ENCODE measurements around the gene SPN. TPM values are rescaled to one million over a fixed set of nuclear protein-coding genes. Genes with fewer than 3 reads are reported as not detected.

SPN gene
- total and polyA plus RNA-seq, 2 experiments from 2014 or later, result 0.03 to 0.05 TPM

GRCh38 chr16:29698042-29698441 is 35.0 kb downstream of the SPN start:
- no peak for DNase-seq (ENCODE audit: low spot score)
- no peaks in the 10 kb centered on the region for H3K9me2 ChIP-seq (replicated peaks; ENCODE audit: insufficient read depth)
- H3K9me3 ChIP-seq (ENCODE audit: low read depth), result no peaks in the 10 kb centered on the region
- TF ChIP-seq EZH2phosphoT487 (IDR thresholded peaks at IDR 0.05; ENCODE audit: low read depth, severe bottlenecking, unreplicated experiment) (no peak), EZH2 (IDR thresholded peaks at IDR 0.05; ENCODE audit: borderline replicate concordance) (no peak)
- H2AFZ ChIP-seq, result no peak overlapping the region
- H3K4me2 ChIP-seq, result no peak overlapping the region
- H3K27me3 ChIP-seq, result no peaks in the 10 kb centered on the region
- H3K4me3 ChIP-seq, result no peak overlapping the region
- peaks cover 14% of the 10 kb centered on the region for H4K20me1 ChIP-seq (ENCODE audit: insufficient read depth, poor library complexity, severe bottlenecking)
- no peaks in the 10 kb centered on the region for H3K36me3 ChIP-seq (replicated peaks; ENCODE audit: insufficient read depth, low read depth)
- no peaks in the 10 kb centered on the region for H3K4me1 ChIP-seq (ENCODE audit: insufficient read depth)
- 98% methylated on average over 2 of the region's 2 CpGs for WGBS (ENCODE audit: low lambda C conversion rate, missing lambda C conversion rate)
- no peak overlapping the region for H3K27ac ChIP-seq
- H3K79me2 ChIP-seq, result peaks cover 12% of the 10 kb centered on the region

GRCh38 chr16:29698484-29699323 is 35.7 kb downstream of the SPN start:
- Histone ChIP-seq H3K27ac (no peak overlapping the region), H4K20me1 (ENCODE audit: insufficient read depth, poor library complexity, severe bottlenecking) (peaks cover 11% of the 10 kb centered on the region), H3K4me2 (no peak overlapping the region), H3K36me3 (replicated peaks; ENCODE audit: insufficient read depth, low read depth) (no peaks in the 10 kb centered on the region), H3K9me2 (replicated peaks; ENCODE audit: insufficient read depth) (no peaks in the 10 kb centered on the region), H3K27me3 (no peaks in the 10 kb centered on the region), H3K4me3 (no peak overlapping the region), H2AFZ (no peak overlapping the region), H3K4me1 (ENCODE audit: insufficient read depth) (no peaks in the 10 kb centered on the region), H3K79me2 (peaks cover 6% of the 10 kb centered on the region), H3K9me3 (ENCODE audit: low read depth) (no peaks in the 10 kb centered on the region)
- 93% methylated on average over 17 of the region's 17 CpGs for WGBS (ENCODE audit: low lambda C conversion rate, missing lambda C conversion rate)
- no peak for DNase-seq (ENCODE audit: low spot score)
- TF ChIP-seq, protein P1, sequence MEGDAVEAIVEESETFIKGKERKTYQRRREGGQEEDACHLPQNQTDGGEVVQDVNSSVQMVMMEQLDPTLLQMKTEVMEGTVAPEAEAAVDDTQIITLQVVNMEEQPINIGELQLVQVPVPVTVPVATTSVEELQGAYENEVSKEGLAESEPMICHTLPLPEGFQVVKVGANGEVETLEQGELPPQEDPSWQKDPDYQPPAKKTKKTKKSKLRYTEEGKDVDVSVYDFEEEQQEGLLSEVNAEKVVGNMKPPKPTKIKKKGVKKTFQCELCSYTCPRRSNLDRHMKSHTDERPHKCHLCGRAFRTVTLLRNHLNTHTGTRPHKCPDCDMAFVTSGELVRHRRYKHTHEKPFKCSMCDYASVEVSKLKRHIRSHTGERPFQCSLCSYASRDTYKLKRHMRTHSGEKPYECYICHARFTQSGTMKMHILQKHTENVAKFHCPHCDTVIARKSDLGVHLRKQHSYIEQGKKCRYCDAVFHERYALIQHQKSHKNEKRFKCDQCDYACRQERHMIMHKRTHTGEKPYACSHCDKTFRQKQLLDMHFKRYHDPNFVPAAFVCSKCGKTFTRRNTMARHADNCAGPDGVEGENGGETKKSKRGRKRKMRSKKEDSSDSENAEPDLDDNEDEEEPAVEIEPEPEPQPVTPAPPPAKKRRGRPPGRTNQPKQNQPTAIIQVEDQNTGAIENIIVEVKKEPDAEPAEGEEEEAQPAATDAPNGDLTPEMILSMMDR (IDR thresholded peaks at IDR 0.05; ENCODE audit: poor library complexity), result no peak
- no peak for TF ChIP-seq EZH2phosphoT487 (IDR thresholded peaks at IDR 0.05; ENCODE audit: low read depth, severe bottlenecking, unreplicated experiment)
- TF ChIP-seq EZH2 (IDR thresholded peaks at IDR 0.05; ENCODE audit: borderline replicate concordance), result no peak

GRCh38 chr16:29699324-29700219 is 36.5 kb downstream of the SPN start:
- Histone ChIP-seq H3K79me2 (peaks cover 2% of the 10 kb centered on the region), H3K36me3 (replicated peaks; ENCODE audit: insufficient read depth, low read depth) (no peaks in the 10 kb centered on the region), H2AFZ (no peak overlapping the region), H3K4me2 (no peak overlapping the region), H3K27me3 (no peaks in the 10 kb centered on the region), H3K9me3 (ENCODE audit: low read depth) (no peaks in the 10 kb centered on the region), H3K4me3 (no peak overlapping the region), H4K20me1 (ENCODE audit: insufficient read depth, poor library complexity, severe bottlenecking) (peaks cover 4% of the 10 kb centered on the region), H3K27ac (no peak overlapping the region), H3K9me2 (replicated peaks; ENCODE audit: insufficient read depth) (no peaks in the 10 kb centered on the region), H3K4me1 (ENCODE audit: insufficient read depth) (no peaks in the 10 kb centered on the region)
- WGBS (ENCODE audit: low lambda C conversion rate, missing lambda C conversion rate), result 76% methylated on average over 11 of the region's 11 CpGs
- no peak for DNase-seq (ENCODE audit: low spot score)
- TF ChIP-seq, protein P1 (IDR thresholded peaks at IDR 0.05; ENCODE audit: poor library complexity), result no peak
- no peak for TF ChIP-seq EZH2 (IDR thresholded peaks at IDR 0.05; ENCODE audit: borderline replicate concordance)
- no peak for TF ChIP-seq EZH2phosphoT487 (IDR thresholded peaks at IDR 0.05; ENCODE audit: low read depth, severe bottlenecking, unreplicated experiment)

Data from hepatocyte (in vitro differentiated cells).